Measurements from ENCODE around the gene CPSF4L.

DNA sequence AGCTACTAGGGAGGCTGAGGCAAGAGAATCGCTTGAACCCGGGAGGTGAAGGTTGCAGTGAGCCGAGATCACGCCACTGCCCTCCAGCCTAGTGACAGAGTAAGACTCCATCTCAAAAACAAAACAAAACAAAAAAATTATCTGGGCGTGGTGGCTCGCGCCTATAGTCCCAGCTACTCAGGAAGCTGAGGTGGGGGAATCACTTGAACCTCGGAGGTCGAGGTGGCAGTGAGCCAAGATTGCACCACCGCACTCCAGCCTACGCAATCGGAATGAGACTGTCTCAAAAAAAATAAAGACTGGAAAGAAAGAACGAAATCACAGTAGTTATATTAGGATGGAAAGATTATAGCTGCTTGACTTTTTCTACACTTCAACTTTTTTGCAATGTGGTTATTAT, 49.9 kb downstream of the CPSF4L start:
- TF ChIP-seq POLR2A (IDR thresholded peaks at IDR 0.05; ENCODE audit: low read length) (no peak), GATA1 (IDR thresholded peaks at IDR 0.05; ENCODE audit: low read depth, low read length) (no peak)
